Measurements from ENCODE around the gene FBXO11.

Gene FBXO11

GRCh38 chr2:47844162-47844561 is 62.1 kb downstream of the FBXO11 start:
- no peak for DNase-seq

DNA sequence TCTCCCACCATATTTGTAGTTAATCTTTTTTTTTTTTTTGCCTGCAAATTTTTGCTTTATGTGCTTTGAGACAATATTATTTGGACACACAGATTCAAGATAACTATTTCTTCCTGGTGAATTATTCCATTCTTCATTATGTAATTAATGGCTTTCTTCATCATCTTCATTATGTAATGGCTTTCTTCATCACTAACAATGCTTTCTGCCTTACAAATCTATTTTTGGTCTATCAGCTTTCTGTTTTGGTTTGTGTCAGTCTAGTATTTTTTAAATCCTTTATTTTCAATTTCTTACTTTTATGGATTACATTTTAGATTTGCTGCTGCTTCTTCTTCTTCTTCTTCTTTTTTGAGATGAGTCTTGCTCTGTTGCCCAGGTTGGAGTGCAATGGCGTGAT is 62.9 kb downstream of the FBXO11 start:
- no peak for DNase-seq

DNA sequence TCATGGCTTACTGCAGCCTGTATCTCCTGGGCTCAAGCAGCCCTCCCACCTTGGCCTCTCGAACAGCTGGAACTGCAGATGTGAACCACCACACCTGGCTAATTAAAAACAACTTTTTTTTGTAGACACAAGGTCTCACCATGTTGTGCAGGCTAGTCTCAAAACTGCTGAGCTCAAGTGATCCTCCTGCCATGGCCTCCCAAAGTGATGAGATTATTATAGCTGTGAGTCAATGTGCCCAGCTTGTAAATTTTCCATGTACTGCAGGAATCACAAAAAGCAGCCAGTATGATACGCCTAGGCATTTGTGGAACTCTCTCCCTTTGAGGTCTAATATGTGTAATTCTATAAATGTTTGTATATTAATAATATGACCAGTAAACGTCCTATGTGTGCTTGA is 63.5 kb downstream of the FBXO11 start:
- no peak for DNase-seq

- DNase-seq, result no peak
Observed at GRCh38 chr2:47838686-47839085, 67.6 kb downstream of the FBXO11 start.

GRCh38 chr2:47838249-47838648 is 68.0 kb downstream of the FBXO11 start:
- DNase-seq, result no peak

DNA sequence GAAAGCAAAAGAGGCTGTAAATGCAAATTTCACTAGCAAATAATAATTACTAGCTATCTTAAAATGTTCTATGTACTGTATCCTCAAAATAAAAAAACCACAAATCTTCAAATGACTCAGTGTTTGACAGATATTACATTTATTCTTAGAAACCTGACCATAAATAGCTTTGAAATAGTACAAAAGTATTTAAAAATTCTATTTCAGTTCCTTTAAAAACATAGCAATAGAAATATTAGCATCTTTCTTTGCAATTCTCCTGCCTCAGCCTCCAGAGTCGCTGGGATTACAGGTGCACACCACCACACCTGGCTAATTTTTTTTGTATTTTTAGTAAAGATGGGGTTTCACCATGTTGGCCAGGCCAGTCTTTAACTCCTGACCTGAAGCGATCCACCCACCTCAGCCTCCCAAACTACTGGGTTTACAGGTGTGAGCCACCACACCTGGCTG is 72.8 kb downstream of the FBXO11 start:
- no peak for DNase-seq

DNA sequence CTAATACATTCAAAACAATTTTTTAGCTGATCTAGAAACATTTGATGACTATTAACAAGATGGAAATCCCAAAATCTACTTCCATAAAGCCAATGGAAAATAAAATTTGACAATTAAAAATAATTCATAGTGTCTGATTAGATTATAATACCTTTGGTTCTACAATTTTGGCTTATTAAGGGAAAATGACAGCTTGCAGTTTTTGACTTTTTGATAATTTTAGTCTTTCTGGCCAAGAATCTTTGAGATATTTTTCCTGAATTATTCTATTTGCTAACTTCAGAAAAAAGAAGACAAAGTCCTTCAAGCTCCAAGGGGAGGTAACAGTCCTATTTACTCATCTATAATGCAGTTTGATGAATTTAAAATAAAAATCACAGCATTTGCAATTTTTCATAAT is 83.8 kb downstream of the FBXO11 start:
- no peak for DNase-seq

GRCh38 chr2:47819834-47820233 is 86.5 kb downstream of the FBXO11 start:
- no peak for DNase-seq

GRCh38 chr2:47818777-47819176 is 87.5 kb downstream of the FBXO11 start:
- DNase-seq, result no peak

DNA sequence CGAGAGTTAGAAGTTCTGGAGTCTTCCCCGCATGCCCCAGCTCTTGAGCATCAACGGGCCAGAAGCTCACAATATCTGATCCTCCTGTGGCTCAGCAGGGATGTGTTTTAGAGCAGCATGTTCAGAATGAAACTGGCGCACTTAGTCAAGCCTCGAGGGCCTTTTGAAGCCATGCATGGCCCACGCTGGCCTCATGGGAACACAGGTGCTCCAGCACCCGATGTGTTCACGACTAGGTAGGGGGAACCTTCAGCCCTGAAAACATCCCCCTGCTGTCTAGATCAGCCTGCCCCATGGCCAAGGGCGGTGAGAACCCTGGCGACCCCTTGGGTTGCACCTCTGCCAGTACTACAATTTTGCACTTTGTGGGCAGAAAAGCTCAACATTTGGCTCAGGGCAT is 90.5 kb downstream of the FBXO11 start:
- DNase-seq, result no peak

DNA sequence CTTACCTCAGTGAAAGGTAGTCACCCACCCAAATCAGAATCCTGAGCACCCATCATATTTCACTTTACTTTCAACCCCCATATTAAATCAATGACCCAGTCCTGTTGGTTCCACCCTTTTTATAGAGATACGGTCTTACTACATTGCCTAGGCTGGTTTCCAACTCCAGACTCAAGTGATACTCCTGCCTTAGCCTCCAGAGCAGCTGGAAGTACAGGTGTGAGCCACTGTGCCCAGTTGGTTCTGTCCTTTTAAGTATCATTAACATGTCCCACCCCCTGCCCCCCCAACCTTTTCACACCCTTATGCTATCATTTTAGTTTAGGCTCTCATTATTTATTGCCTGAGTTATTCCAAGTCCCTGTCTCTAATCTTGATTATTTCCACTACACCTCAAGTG is 94.6 kb downstream of the FBXO11 start:
- DNase-seq, result no peak

- DNase-seq, result no peak
Observed at GRCh38 chr2:47810850-47811249, 95.4 kb downstream of the FBXO11 start.

DNA sequence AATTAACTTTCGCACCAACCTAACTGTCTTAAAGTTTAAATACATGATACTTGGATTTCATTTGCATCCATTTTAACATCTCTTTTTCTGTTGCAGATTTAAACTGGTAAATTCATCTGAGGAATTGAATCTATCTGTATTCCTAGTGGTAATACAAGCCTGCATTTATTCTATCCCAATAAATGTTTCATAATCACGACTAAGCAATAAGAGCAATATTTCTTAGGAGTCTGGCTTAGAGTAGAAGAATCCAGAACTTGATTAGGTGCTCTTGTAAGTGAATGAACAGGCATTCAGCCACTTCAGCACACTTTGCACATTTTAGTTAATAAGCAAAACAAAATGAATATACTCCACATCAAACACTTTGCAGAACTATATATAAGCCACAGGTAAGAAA is 96.4 kb downstream of the FBXO11 start:
- no peak for DNase-seq

GRCh38 chr2:47808614-47809013 is 97.7 kb downstream of the FBXO11 start:
- no peak for DNase-seq

GRCh38 chr2:47805850-47806249 is 100.4 kb downstream of the FBXO11 start:
- no peak for DNase-seq

- no peak for DNase-seq
Observed at GRCh38 chr2:47803770-47804169, 102.5 kb downstream of the FBXO11 start.

DNA sequence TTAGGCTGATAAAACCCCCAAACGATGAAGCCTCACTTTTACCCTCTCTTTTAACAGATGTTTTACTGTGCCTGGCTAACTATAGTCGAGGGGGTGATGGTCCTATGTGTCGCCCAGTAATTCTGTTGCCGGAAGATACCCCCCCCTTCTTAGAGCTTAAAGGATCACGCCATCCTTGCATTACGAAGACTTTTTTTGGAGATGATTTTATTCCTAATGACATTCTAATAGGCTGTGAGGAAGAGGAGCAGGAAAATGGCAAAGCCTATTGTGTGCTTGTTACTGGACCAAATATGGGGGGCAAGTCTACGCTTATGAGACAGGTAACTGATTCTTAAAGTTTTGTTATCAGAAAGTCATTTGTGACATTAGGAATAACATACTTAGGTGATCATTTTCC is 102.9 kb downstream of the FBXO11 start:
- DNase-seq, result no peak

GRCh38 chr2:47801118-47801517 is 105.2 kb downstream of the FBXO11 start:
- DNase-seq, result no peak

GRCh38 chr2:47799031-47799609 is 107.2 kb downstream of the FBXO11 start:
- no peak for DNase-seq

DNA sequence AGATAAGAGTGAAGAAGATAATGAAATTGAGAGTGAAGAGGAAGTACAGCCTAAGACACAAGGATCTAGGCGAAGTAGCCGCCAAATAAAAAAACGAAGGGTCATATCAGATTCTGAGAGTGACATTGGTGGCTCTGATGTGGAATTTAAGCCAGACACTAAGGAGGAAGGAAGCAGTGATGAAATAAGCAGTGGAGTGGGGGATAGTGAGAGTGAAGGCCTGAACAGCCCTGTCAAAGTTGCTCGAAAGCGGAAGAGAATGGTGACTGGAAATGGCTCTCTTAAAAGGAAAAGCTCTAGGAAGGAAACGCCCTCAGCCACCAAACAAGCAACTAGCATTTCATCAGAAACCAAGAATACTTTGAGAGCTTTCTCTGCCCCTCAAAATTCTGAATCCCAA is 107.7 kb downstream of the FBXO11 start:
- DNase-seq, result no peak

DNA sequence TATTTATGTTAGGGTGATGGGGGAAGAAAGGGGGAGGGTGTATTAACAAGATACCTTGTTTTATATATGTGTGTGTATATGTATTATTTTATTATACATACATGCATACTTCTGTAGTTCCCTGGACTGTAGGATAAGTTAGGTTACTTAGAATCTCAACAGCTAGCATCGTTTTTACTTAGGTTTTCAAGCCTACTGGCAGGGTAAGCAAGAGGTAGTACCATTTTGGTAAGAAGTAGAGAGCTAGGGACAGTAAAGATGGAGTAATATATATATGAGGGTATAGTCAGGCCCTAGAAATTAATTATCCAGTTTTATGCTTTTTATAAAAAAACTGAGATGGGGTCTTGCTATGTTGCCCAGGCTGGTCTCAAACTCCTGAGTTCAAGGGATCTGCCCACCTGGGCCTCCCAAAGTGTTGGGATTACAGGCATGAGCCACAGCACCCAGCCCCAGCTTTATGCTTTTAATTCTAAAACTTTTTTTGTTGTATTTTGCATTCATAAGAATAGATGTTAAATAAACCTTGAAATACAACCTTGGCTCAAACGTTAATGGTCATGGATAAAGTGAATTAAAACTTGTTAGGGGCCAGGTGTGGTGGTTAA is 110.1 kb downstream of the FBXO11 start:
- no peak for DNase-seq

- no peak for DNase-seq
Observed at GRCh38 chr2:47785986-47786385, 120.3 kb downstream of the FBXO11 start.

DNA sequence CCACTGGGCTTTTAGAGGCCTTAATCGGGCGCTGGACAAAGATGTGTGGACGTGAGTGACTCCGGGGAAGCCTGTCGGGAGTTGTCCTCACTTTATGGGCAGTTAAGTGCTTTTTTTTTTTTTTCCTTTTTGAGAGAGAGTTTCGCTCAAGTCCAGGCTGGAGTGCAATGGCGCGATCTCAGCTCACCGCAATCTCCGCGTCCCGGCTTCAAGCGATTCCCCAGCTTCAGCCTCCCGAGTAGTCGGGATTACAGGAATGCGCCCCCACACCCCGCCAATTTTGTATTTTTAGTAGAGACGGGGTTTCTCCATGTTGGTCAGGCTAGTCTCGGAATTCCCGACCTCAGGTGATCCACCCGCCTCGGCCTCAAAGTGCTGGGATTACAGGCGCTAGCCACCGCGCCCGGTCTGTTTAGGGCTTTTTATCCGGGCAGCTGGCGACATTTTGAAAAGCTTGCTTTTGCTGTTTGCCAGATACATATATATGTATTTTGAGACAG is 121.9 kb downstream of the FBXO11 start:
- no peak for DNase-seq

GRCh38 chr2:47783486-47784351 is 122.6 kb downstream of the FBXO11 start:
- peak; percentile 77 for DNase-seq

Data from NCI-H510A (cell line).